B cell (primary cell): Measurements from ENCODE around the gene ZNF688. TPM values are rescaled to one million over a fixed set of nuclear protein-coding genes. Genes with fewer than 3 reads are reported as not detected.
A peak's percentile ranks its signal among the peaks of the same experiment; 100 is the strongest.

ENCODE experiments used
- ATAC-seq: fragments of 200-7000 bp; cut with Tn5 transposase; one replicate; pipeline ENCODE4 v1.10.0; 2021; ENCODE audit warnings: low read depth, mild to moderate bottlenecking, moderate number of reproducible peaks, moderate library complexity
- CTCF ChIA-PET: fragments of 350-600 bp; sonication (Branson Sonifier 250); formaldehyde crosslinking; loops from one replicate; lab custom pipeline; 2021; ENCODE audit warnings: antibody characterized with exemption, inconsistent platforms; lab: Charles Lee
- POLR2A ChIA-PET: fragments of 350-600 bp; sonication (Branson Sonifier 250); formaldehyde crosslinking; loops from one replicate; lab custom pipeline; 2021; ENCODE audit warnings: antibody characterized with exemption; lab: Charles Lee
- DNase-seq: peaks from one replicate; pipeline ENCODE4 v3.0.0; 2013
- H2AFZ ChIP-seq: 2 replicates; pipeline ENCODE4 v1.6.1; 2012; ENCODE audit warnings: mild to moderate bottlenecking, low read depth, low read length; ENCODE audit not compliant: insufficient read depth, poor library complexity, severe bottlenecking
- H3K27ac ChIP-seq, 2 donors: 1 replicate in 1 of 2; 2 replicates in 1 of 2; pipeline ENCODE4 v1.5.1; 2012 to 2013; ENCODE audit warnings: low read length in 2 of 2, mild to moderate bottlenecking in 2 of 2, moderate library complexity in 1 of 2
- H3K27me3 ChIP-seq, 4 experiments: fragments of 200-600 bp in 1 of 4; sonication (generic) in 1 of 4; replicated peaks in 1 of 4; 1 replicate in 2 of 4; 2 replicates in 2 of 4; pipeline versions ENCODE4 v1.6.1 to v1.7.0; 2013 to 2016; ENCODE audit warnings: low read length in 3 of 4, mild to moderate bottlenecking in 2 of 4, mixed read lengths in 1 of 4, moderate library complexity in 1 of 4; ENCODE audit not compliant: insufficient read depth in 4 of 4, control insufficient read depth in 3 of 4; ENCODE audit errors: control extremely low read depth in 1 of 4
- H3K36me3 ChIP-seq, 2 experiments: replicated peaks in 1 of 2; 1 replicate in 1 of 2; 2 replicates in 1 of 2; pipeline versions ENCODE4 v1.6.1 to v1.7.1; 2013; ENCODE audit warnings: low read length in 1 of 2; ENCODE audit not compliant: insufficient read depth in 2 of 2, control insufficient read depth in 1 of 2; ENCODE audit errors: control extremely low read depth in 1 of 2, extremely low read depth in 1 of 2
- H3K4me1 ChIP-seq, 2 donors: fragments of 200-600 bp in 1 of 2; sonication (generic) in 1 of 2; 1 replicate in 1 of 2; 2 replicates in 1 of 2; pipeline versions ENCODE4 v1.5.1 to v1.6.1; 2013 to 2017; ENCODE audit warnings: low read length in 2 of 2; ENCODE audit not compliant: control insufficient read depth in 2 of 2, insufficient read depth in 2 of 2
- H3K4me2 ChIP-seq: replicated peaks from 2 replicates; pipeline ENCODE3; 2012; ENCODE audit warnings: mild to moderate bottlenecking, low read depth, low read length; ENCODE audit not compliant: poor library complexity, severe bottlenecking
- H3K4me3 ChIP-seq, 5 experiments: fragments of 200-600 bp in 1 of 5; sonication (generic) in 1 of 5; 1 replicate in 3 of 5; 2 replicates in 2 of 5; pipeline versions ENCODE4 v1.5.1 to v1.7.0; 2011 to 2016; ENCODE audit warnings: low read length in 4 of 5, mild to moderate bottlenecking in 4 of 5, low read depth in 2 of 5, control low read depth in 1 of 5, moderate library complexity in 1 of 5; ENCODE audit not compliant: insufficient read depth in 1 of 5; ENCODE audit errors: control extremely low read depth in 1 of 5, extremely low read depth in 1 of 5
- H3K79me2 ChIP-seq: fragments of 200-600 bp; sonication (generic); one replicate; pipeline ENCODE4 v1.6.0; 2016; ENCODE audit warnings: low read length; ENCODE audit not compliant: control insufficient read depth, insufficient read depth
- H3K9ac ChIP-seq: fragments of 200-600 bp; sonication (generic); 2 replicates; pipeline ENCODE4 v1.6.1; 2017; ENCODE audit warnings: mild to moderate bottlenecking, low read length, moderate library complexity
- H3K9me3 ChIP-seq, 3 donors: one replicate each; pipeline versions ENCODE4 v1.6.1 to v1.7.1; 2013; ENCODE audit warnings: low read length in 2 of 3; ENCODE audit not compliant: control insufficient read depth in 2 of 3, insufficient read depth in 1 of 3; ENCODE audit errors: control extremely low read depth in 1 of 3
- H4K20me1 ChIP-seq: 2 replicates; pipeline ENCODE4 v1.6.0; 2012; ENCODE audit warnings: mild to moderate bottlenecking, low read length; ENCODE audit not compliant: insufficient read depth, control insufficient read depth, poor library complexity, severe bottlenecking
- H3K27ac Mint-ChIP-seq: one replicate; pipeline ENCODE4 v1.8.0; 2021; ENCODE audit warnings: mixed read lengths
- H3K27me3 Mint-ChIP-seq: one replicate; pipeline ENCODE4 v1.8.0; 2021; ENCODE audit warnings: mixed read lengths
- H3K4me1 Mint-ChIP-seq: one replicate; pipeline ENCODE4 v1.8.0; 2021; ENCODE audit warnings: mixed read lengths
- H3K4me3 Mint-ChIP-seq: one replicate; pipeline ENCODE4 v1.8.0; 2021; ENCODE audit warnings: mixed read lengths
- H3K9me3 Mint-ChIP-seq: one replicate; pipeline ENCODE4 v1.8.0; 2022; ENCODE audit warnings: mixed read lengths; ENCODE audit not compliant: insufficient read depth
- EZH2 ChIP-seq: IDR thresholded peaks from 2 replicates; pipeline ENCODE4 v1.6.1; 2012; ENCODE audit warnings: borderline replicate concordance, low read depth, mild to moderate bottlenecking, moderate library complexity, low read length; ENCODE audit not compliant: insufficient read depth, poor library complexity, severe bottlenecking
- WGBS: methylation state at CpG from one replicate; pipeline ENCODE4 v1.1.5; 2013; ENCODE audit warnings: missing lambda C conversion rate; ENCODE audit not compliant: insufficient coverage; 5-methylcytosine and 5-hydroxymethylcytosine counted together
- intact Hi-C: fragments of 100-400 bp; cut with micrococcal nuclease; formaldehyde crosslinking; loops from one replicate; pipeline ENCODE4 v1.10.0; 2022
- polyA plus RNA-seq: library from polyadenylated mRNA; depleted of rRNA; stranded (reverse); fragments of >200 nt; gene quantifications from 2 replicates; pipeline ENCODE4 v1.2.3, GENCODE V29; 2012
- total RNA-seq, 2 donors: library from RNA; stranded (reverse); fragments of 120-200 nt in 1 of 2; gene quantifications; 1 replicate in 1 of 2; 2 replicates in 1 of 2; pipeline versions ENCODE4 v1.2.3 to v1.2.4, GENCODE V29; 2013 to 2022
- TF ChIP-seq, protein P1 (sequence below): fragments of 200-600 bp; IDR thresholded peaks from one replicate; pipeline ENCODE4 v1.8.0; 2022; ENCODE audit warnings: antibody characterized with exemption, mild to moderate bottlenecking

Gene ZNF688
- total and polyA plus RNA-seq, 2 donors (not counting 1 experiment from before 2014, with no cell fraction given), result 20.6 to 23.1 TPM

DNA sequence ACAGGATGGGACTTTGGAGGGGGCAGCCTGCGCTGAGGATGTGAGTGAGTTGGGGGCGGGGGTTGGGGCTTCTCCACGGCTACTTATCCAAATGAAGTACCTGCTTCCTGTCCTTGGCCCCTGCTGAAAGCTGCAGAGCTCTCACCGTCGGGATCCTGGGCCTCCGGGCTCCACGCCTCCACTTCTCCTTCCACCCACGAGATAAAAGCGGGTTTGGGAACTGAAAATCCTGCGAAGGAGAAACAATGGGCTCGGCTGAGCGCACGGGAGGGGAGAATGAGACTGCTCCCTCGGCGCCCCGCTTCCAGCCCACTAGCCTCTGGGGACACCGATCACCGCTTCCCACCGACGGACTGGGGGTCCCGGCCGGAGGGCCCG, 13.5 kb upstream of the ZNF688 start:
- Mint-ChIP-seq H3K4me1 (peaks cover 22% of the 10 kb centered on the region), H3K4me3 (peak overlapping the region; percentile 85), H3K27me3 (no peaks in the 10 kb centered on the region), H3K9me3 (no peaks in the 10 kb centered on the region), H3K27ac (peak overlapping the region; percentile 71)
- H3K4me1 ChIP-seq, result peaks cover 8 to 21% of the 10 kb centered on the region in 2 donors
- H3K4me3 ChIP-seq, result peak overlapping the region; percentile 15 to 89 (median 73)
- H3K27ac ChIP-seq, result peak overlapping the region; percentile 29 to 82
- H3K79me2 ChIP-seq, result peaks cover 14% of the 10 kb centered on the region
- no peaks in the 10 kb centered on the region for H3K9me3 ChIP-seq
- H3K4me2 ChIP-seq, result peak overlapping the region; percentile 81
- intact Hi-C loops, result loop anchor here (1.0 to 2.0 kb wide), 7 partner anchors 13 to 155 kb away; partner anchors contain the start of genes DCTPP1, ZNF689, ZNF764 and ZNF768
- H3K9ac ChIP-seq, result peak overlapping the region; percentile 69
- ChIA-PET CTCF (interaction anchor here (0.7 to 3.1 kb wide), 6 partner anchors 13 to 155 kb away, joined by 4 to 14 read pairs (median 7); partner anchors contain the start of genes DCTPP1, ZNF689 and ZNF764), POLR2A (interaction anchor here (0.8 to 2.3 kb wide), 5 partner anchors 13 to 30 kb away, joined by 3 to 18 read pairs (median 4); partner anchors contain the start of genes ZNF688 and ZNF764)
- DNase-seq (no peak), ATAC-seq (peak; percentile 11)
- H2AFZ ChIP-seq, result peak overlapping the region; percentile 99
- TF ChIP-seq, protein P1, sequence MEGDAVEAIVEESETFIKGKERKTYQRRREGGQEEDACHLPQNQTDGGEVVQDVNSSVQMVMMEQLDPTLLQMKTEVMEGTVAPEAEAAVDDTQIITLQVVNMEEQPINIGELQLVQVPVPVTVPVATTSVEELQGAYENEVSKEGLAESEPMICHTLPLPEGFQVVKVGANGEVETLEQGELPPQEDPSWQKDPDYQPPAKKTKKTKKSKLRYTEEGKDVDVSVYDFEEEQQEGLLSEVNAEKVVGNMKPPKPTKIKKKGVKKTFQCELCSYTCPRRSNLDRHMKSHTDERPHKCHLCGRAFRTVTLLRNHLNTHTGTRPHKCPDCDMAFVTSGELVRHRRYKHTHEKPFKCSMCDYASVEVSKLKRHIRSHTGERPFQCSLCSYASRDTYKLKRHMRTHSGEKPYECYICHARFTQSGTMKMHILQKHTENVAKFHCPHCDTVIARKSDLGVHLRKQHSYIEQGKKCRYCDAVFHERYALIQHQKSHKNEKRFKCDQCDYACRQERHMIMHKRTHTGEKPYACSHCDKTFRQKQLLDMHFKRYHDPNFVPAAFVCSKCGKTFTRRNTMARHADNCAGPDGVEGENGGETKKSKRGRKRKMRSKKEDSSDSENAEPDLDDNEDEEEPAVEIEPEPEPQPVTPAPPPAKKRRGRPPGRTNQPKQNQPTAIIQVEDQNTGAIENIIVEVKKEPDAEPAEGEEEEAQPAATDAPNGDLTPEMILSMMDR, result no peak
- TF ChIP-seq EZH2, result no peak
- H4K20me1 ChIP-seq, result no peaks in the 10 kb centered on the region
- peaks cover 0 to 19% of the 10 kb centered on the region in 2 experiments for H3K36me3 ChIP-seq
- no peaks in the 10 kb centered on the region for H3K27me3 ChIP-seq
- 1% methylated on average over 22 of the region's 23 CpGs for WGBS

- Histone ChIP-seq H4K20me1 (no peaks in the 10 kb centered on the region), H3K4me3 (no peak overlapping the region), H3K9me3 (no peaks in the 10 kb centered on the region), H3K9ac (no peak overlapping the region), H3K4me1 (peaks cover 8 to 21% of the 10 kb centered on the region in 2 donors), H3K27ac (no peak overlapping the region), H2AFZ (no peak overlapping the region), H3K27me3 (no peaks in the 10 kb centered on the region), H3K4me2 (no peak overlapping the region), H3K79me2 (peaks cover 14% of the 10 kb centered on the region), H3K36me3 (peaks cover 0 to 22% of the 10 kb centered on the region in 2 experiments)
- intact Hi-C loops, result no loop called here
- no peak for ATAC-seq
- Mint-ChIP-seq H3K9me3 (no peaks in the 10 kb centered on the region), H3K4me1 (peaks cover 21% of the 10 kb centered on the region), H3K4me3 (no peak overlapping the region), H3K27ac (no peak overlapping the region), H3K27me3 (no peaks in the 10 kb centered on the region)
- POLR2A ChIA-PET, result no interaction called here
- CTCF ChIA-PET, result no interaction called here
- 97% methylated on average over 48 of the region's 48 CpGs for WGBS
- no peak for DNase-seq
- no peak for TF ChIP-seq EZH2
- TF ChIP-seq, protein P1, result no peak
These were observed 11.3 kb upstream of the ZNF688 start for GRCh38 chr16:30582611-30583340.
